H54 (cell line): ENCODE data around the gene RPS15.

Source experiments
- DNase-seq: peaks from one replicate; pipeline ENCODE4 v3.0.0; 2011; ENCODE audit warnings: low spot score, mixed read lengths; ENCODE audit not compliant: insufficient read length
- FAIRE-seq: peaks from 3 replicates; lab custom pipeline; 2011; peaks lifted over from hg19 to GRCh38; lab: Jason Lieb, UNC
- POLR2A ChIP-seq: IDR thresholded peaks from 2 replicates; pipeline ENCODE4 v1.6.1; 2011; ENCODE audit warnings: low read depth, mild to moderate bottlenecking, low read length

Gene RPS15

DNA sequence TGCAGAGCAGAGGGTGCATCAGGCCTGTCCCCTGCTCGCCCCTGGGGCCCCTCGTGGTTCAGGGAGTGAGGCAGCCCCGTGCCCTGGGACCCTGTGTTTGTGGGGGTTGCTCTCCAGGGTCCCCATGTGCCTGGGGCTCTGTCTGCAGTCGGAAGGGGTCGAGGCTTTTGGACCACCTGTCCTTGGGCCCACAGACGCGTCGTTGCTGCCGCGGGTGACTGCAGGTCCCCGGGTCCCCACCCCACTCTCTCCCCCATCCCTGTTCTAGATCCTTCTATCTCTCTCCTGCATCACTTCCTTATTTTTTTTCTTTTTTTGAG is 50.0 kb downstream of the RPS15 start:
- FAIRE-seq (no peak), DNase-seq (no peak)
- TF ChIP-seq POLR2A: no peak

DNA sequence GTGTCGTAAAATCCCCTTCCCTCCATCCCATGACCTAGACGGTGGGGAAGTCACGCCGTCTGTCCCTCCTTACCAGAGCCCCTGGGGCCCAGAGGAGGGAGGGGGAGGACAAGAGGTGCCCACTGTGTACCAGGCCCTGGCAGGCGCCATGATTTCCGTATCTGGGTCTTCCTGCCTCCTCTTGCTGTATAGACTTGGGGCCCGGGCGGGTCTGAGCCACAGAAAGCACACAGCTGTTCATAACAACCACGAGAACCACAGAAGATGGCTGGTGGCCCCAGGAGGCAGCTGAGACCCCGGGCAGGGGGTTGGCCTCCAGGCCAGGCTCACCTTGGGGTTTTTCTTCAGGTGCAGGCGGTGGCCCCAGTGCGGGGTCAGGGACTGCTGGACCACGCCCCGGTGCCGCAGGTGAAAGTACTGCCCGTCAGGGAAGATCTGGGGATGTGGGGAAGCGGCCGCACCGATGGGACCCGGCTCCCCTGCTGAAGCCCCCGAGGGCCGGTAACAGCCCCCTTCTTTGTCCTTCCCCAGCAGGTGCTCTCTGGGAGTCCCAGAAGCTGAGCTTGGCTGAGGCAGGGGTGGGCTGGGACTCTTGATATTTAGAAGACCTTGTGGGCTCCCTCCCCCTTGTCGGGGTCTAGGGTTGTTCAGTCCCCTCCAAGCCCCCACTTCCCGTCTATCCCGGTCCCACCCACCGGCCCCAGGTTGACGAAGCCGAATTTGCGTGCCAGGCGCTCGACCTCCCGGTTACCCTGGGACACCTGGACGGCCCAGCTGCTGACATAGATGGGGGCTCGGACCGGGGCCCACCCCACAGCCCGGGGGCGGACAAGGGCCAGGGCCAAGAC is 51.5 kb downstream of the RPS15 start:
- FAIRE-seq (no peak), DNase-seq (no peak)
- no peak for TF ChIP-seq POLR2A
